Prostate gland (tissue), 2 donors: ENCODE results near the gene SLC38A7. TPM values are rescaled to one million over a fixed set of nuclear protein-coding genes. Genes with fewer than 3 reads are reported as not detected.

Source experiments
- DNase-seq: peaks from one replicate; pipeline ENCODE4 v3.0.0-alpha.2; 2019; ENCODE audit warnings: low spot score
- H3K27ac ChIP-seq, 2 donors: fragments of 200-600 bp; sonication (generic); 2 replicates each; pipeline ENCODE4 v1.5.1; 2017 to 2019
- H3K27me3 ChIP-seq: fragments of 200-600 bp; sonication (generic); replicated peaks from 2 replicates; pipeline ENCODE4 v1.5.1; 2019; ENCODE audit not compliant: insufficient read depth
- H3K36me3 ChIP-seq, 2 donors: fragments of 200-600 bp; sonication (generic); 1 replicate in 1 of 2; 2 replicates in 1 of 2; pipeline versions ENCODE4 v1.5.1 to v1.8.1; 2017 to 2019
- H3K4me1 ChIP-seq: fragments of 200-600 bp; sonication (generic); replicated peaks from 2 replicates; pipeline ENCODE4 v1.5.1; 2019
- H3K4me3 ChIP-seq, 2 donors: fragments of 200-600 bp; sonication (generic); 2 replicates each; pipeline ENCODE4 v1.5.1; 2017 to 2019
- H3K9me3 ChIP-seq: fragments of 200-600 bp; sonication (generic); 2 replicates; pipeline ENCODE4 v1.5.1; 2017
- CTCF ChIP-seq, 4 experiments: fragments of 200-600 bp in 2 of 4; fragments of 450-650 bp in 2 of 4; sonication (generic) in 2 of 4; IDR thresholded peaks; 1 replicate in 3 of 4; 2 replicates in 1 of 4; pipeline ENCODE4 v1.5.1; 2016 to 2019; ENCODE audit warnings: antibody characterized with exemption in 4 of 4, mild to moderate bottlenecking in 2 of 4, moderate library complexity in 2 of 4
- POLR2A ChIP-seq: fragments of 450-650 bp; IDR thresholded peaks from one replicate; pipeline ENCODE4 v1.6.1; 2016; ENCODE audit warnings: antibody characterized with exemption, mild to moderate bottlenecking
- POLR2AphosphoS5 ChIP-seq: sonication (generic); formaldehyde crosslinking; IDR thresholded peaks from one replicate; pipeline ENCODE4 v1.6.1; 2017; ENCODE audit warnings: antibody characterized with exemption
- WGBS: methylation state at CpG from one replicate; pipeline ENCODE4 v1.1.5; 2018; 5-methylcytosine and 5-hydroxymethylcytosine counted together
- intact Hi-C: fragments of 100-400 bp; cut with DNase I; formaldehyde crosslinking; loops from one replicate; pipeline ENCODE4 v1.14.2; 2022
- total RNA-seq, 2 donors: library from RNA; depleted of rRNA; stranded (reverse); fragments of >200 nt; gene quantifications; one replicate each; pipeline ENCODE4 v1.1.0, GENCODE V29; 2016

Gene SLC38A7
- 10 to 100 TPM; 20.6 to 29.9 TPM for total RNA-seq

GRCh38 chr16:58684354-58685083 is at the start of gene SLC38A7:
TSS of gene SLC38A7 (minus strand) at chr16:58684770. CDS start at chr16:58680126, 4,644 bp downstream.
- H3K27ac ChIP-seq: peak within 1 kb of the TSS; percentile 35 to 67
- intact Hi-C loops: loop anchor here (5.0 kb wide), 1 partner anchor 52 kb away; no protein-coding TSS in a partner anchor
- TF ChIP-seq POLR2AphosphoS5: peak; percentile 82
- TF ChIP-seq CTCF (IDR thresholded peaks at IDR 0.05): no peak
- peak; percentile 19 for TF ChIP-seq POLR2A
- no peaks in the 10 kb centered on the region for H3K36me3 ChIP-seq
- peak within 1 kb of the TSS; percentile 57 to 81 for H3K4me3 ChIP-seq
- WGBS: 4% methylated on average over 38 of the region's 41 CpGs
- no peaks in the 10 kb centered on the region for H3K4me1 ChIP-seq
- H3K9me3 ChIP-seq: no peaks in the 10 kb centered on the region
- H3K27me3 ChIP-seq: no peaks in the 10 kb centered on the region
- DNase-seq: peak; percentile 84

GRCh38 chr16:58733671-58734458 is 49.3 kb upstream of the SLC38A7 start, which contains the start of gene GOT2:
TSS of gene GOT2 (minus strand) at chr16:58734316. CDS start at chr16:58734228, 88 bp downstream.
- Histone ChIP-seq H3K4me3 (peak within 1 kb of the TSS; percentile 60 to 78), H3K36me3 (no peaks in the 10 kb centered on the region), H3K27ac (peak within 1 kb of the TSS; percentile 78 to 84), H3K9me3 (no peaks in the 10 kb centered on the region), H3K4me1 (no peaks in the 10 kb centered on the region), H3K27me3 (no peaks in the 10 kb centered on the region)
- intact Hi-C loops: no loop called here
- under 1% methylated on average over 65 of the region's 68 CpGs for WGBS
- peak; percentile 77 for TF ChIP-seq POLR2AphosphoS5
- peak; percentile 64 to 87 (median 84) for TF ChIP-seq CTCF (IDR thresholded peaks at IDR 0.05)
- TF ChIP-seq POLR2A: peak; percentile 27
- DNase-seq: peak; percentile 74

GRCh38 chr16:58733248-58733670 is 48.7 kb upstream of the SLC38A7 start:
- peak; percentile 37 for DNase-seq
- H3K4me1 ChIP-seq: no peaks in the 10 kb centered on the region
- peak; percentile 22 for TF ChIP-seq POLR2AphosphoS5
- TF ChIP-seq CTCF (IDR thresholded peaks at IDR 0.05): no peak
- H3K4me3 ChIP-seq: peak overlapping the region; percentile 60 to 78
- no peaks in the 10 kb centered on the region for H3K27me3 ChIP-seq
- H3K27ac ChIP-seq: peak overlapping the region; percentile 78 to 84
- intact Hi-C loops: no loop called here
- no peaks in the 10 kb centered on the region for H3K36me3 ChIP-seq
- H3K9me3 ChIP-seq: no peaks in the 10 kb centered on the region
- under 1% methylated on average over 23 of the region's 23 CpGs for WGBS

GRCh38 chr16:58732545-58733247 is 48.1 kb upstream of the SLC38A7 start:
- no peak for DNase-seq
- Histone ChIP-seq H3K4me3 (peak overlapping the region; percentile 1 to 78), H3K27me3 (no peaks in the 10 kb centered on the region), H3K9me3 (no peaks in the 10 kb centered on the region), H3K27ac (peak overlapping the region; percentile 78 to 84), H3K36me3 (no peaks in the 10 kb centered on the region), H3K4me1 (no peaks in the 10 kb centered on the region)
- intact Hi-C loops: no loop called here
- 20% methylated on average over 9 of the region's 9 CpGs for WGBS
- TF ChIP-seq POLR2A (no peak), CTCF (IDR thresholded peaks at IDR 0.05) (no peak), POLR2AphosphoS5 (no peak)
